ENCODE measurements around the gene SIK3. TPM values are rescaled to one million over a fixed set of nuclear protein-coding genes. Genes with fewer than 3 reads are reported as not detected.
"Not testable (repeated sequence)": the region's sequence is repeated elsewhere in the genome, so short reads cannot be mapped to it uniquely, and the experiment has no call there.

SIK3 gene
- total RNA-seq (10 to 100 TPM; 59.2 to 64.2 TPM), polyA plus RNA-seq (10 to 100 TPM in 1 of 2 donors, 1 to 10 TPM in 1; 6.4 to 18.8 TPM)
- long read RNA-seq, donor 1, partial matches to known transcripts, result 13 of 35 reads
- long read RNA-seq, donor 1, other reads (novel, unspliced or antisense), result 22 of 35 reads
- long read RNA-seq, donor 2, partial matches to known transcripts, result 10 of 39 reads
- long read RNA-seq, donor 2, other reads (novel, unspliced or antisense), result 28 of 39 reads

GRCh38 chr11:117098269-117099232 is at the start of gene SIK3:
Gene SIK3 (minus strand): TSS chr11:117098428. CDS start chr11:117098415, 13 bp downstream.
- H3K27me3 ChIP-seq (ENCODE audit: control insufficient read depth in 1 of 2, insufficient read depth in 2 of 2, low read length in 1 of 2), result no peaks in the 10 kb centered on the region
- peaks cover 0 to 2% of the 10 kb centered on the region in 2 donors for H3K4me1 ChIP-seq (ENCODE audit: control insufficient read depth in 1 of 2, insufficient read depth in 2 of 2, low read length in 2 of 2)
- peak within 1 kb of the TSS; percentile 81 to 92 for H3K27ac ChIP-seq (ENCODE audit: low read depth in 1 of 2, low read length in 2 of 2)
- H3K4me3 ChIP-seq (ENCODE audit: low read length in 2 of 2), result peak within 1 kb of the TSS; percentile 93 to 97
- intact Hi-C loops (cut with DNase I), result loop anchor here in 1 of 2 donors (10.0 kb wide), 1 partner anchor 114 kb away; no protein-coding TSS in a partner anchor
- WGBS, 2 donors, result 0% methylated on average over 41 to 78 of the region's 78 CpGs
- DNase-seq (peak; percentile 95 to 98), ATAC-seq (ENCODE audit: low FRiP score) (peak; percentile 95)
- H3K36me3 ChIP-seq (ENCODE audit: control insufficient read depth in 1 of 2, insufficient read depth in 2 of 2, low read length in 1 of 2), result no peaks in the 10 kb centered on the region
- no peaks in the 10 kb centered on the region for H3K9me3 ChIP-seq (ENCODE audit: control insufficient read depth, low read length)

- intact Hi-C loops (cut with DNase I), result loop anchor here in 1 of 2 donors (10.0 kb wide), 1 partner anchor 88 kb away; the partner anchor contains the start of genes PCSK7 and RNF214
- WGBS, 2 donors, result 55 to 59% methylated on average over 10 of the region's 10 CpGs
- Histone ChIP-seq H3K4me1 (ENCODE audit: control insufficient read depth in 1 of 2, insufficient read depth in 2 of 2, low read length in 2 of 2) (peaks cover 0 to 2% of the 10 kb centered on the region in 2 donors), H3K9me3 (ENCODE audit: control insufficient read depth, low read length) (no peaks in the 10 kb centered on the region), H3K36me3 (ENCODE audit: control insufficient read depth in 1 of 2, insufficient read depth in 2 of 2, low read length in 1 of 2) (no peaks in the 10 kb centered on the region), H3K4me3 (ENCODE audit: low read length in 2 of 2) (no peak overlapping the region), H3K27ac (ENCODE audit: low read depth in 1 of 2, low read length in 2 of 2) (peak overlapping the region in 1 of 2 donors; percentile 10), H3K27me3 (ENCODE audit: control insufficient read depth in 1 of 2, insufficient read depth in 2 of 2, low read length in 1 of 2) (no peaks in the 10 kb centered on the region)
- ATAC-seq (ENCODE audit: low FRiP score) (no peak), DNase-seq (no peak)
These were observed 48.3 kb upstream of the SIK3 start for GRCh38 chr11:117146521-117146920.

DNA sequence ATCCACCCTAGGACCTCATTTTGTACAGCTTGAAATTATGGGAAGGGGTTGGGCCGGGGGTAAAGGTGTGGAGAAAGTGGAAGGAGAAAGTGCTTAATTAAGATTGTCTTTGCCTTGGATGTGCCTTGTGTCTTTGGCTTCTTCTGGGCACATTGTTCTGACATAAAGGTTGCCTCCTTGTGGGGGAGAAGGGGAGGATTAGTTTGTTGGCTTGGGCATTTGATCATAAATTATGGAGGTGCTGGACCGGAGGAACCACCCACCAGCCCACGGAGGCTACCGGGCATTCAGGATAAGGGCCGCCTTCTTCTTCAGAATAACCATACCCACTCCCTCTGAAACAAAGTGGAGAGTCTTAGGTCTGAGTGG is 47.1 kb upstream of the SIK3 start:
- H3K9me3 ChIP-seq (ENCODE audit: control insufficient read depth, low read length), result no peaks in the 10 kb centered on the region
- intact Hi-C loops (cut with DNase I), result loop anchor here in 1 of 2 donors (2.0 to 10.0 kb wide), 2 partner anchors 33 to 89 kb away; partner anchors contain the start of genes PCSK7, RNF214 and SIDT2

GRCh38 chr11:117144477-117145392 is 46.5 kb upstream of the SIK3 start:
- intact Hi-C loops (cut with DNase I), result loop anchor here in 1 of 2 donors (2.0 to 10.0 kb wide), 2 partner anchors 34 to 90 kb away; partner anchors contain the start of genes PCSK7, RNF214 and SIDT2
- peak; percentile 73 to 79 for DNase-seq
- WGBS, 2 donors, result 0% methylated on average over 48 to 62 of the region's 62 CpGs

More for the DNA sequence above, 47.1 kb upstream of the SIK3 start:
- Histone ChIP-seq H3K36me3 (ENCODE audit: control insufficient read depth in 1 of 2, insufficient read depth in 2 of 2, low read length in 1 of 2) (no peaks in the 10 kb centered on the region), H3K27ac (ENCODE audit: low read depth in 1 of 2, low read length in 2 of 2) (peak overlapping the region; percentile 19 to 86), H3K4me3 (ENCODE audit: low read length in 2 of 2) (peak overlapping the region; percentile 70 to 80), H3K27me3 (ENCODE audit: control insufficient read depth in 1 of 2, insufficient read depth in 2 of 2, low read length in 1 of 2) (no peaks in the 10 kb centered on the region), H3K4me1 (ENCODE audit: control insufficient read depth in 1 of 2, insufficient read depth in 2 of 2, low read length in 2 of 2) (peaks cover 0 to 2% of the 10 kb centered on the region in 2 donors)
- DNase-seq, result no peak
- no peak for ATAC-seq (ENCODE audit: low FRiP score)
- 0 to 3% methylated on average over 5 of the region's 5 CpGs for WGBS, 2 donors

GRCh38 chr11:117143871-117144476 is 45.7 kb upstream of the SIK3 start, which contains the start of gene PAFAH1B2:
Gene PAFAH1B2 (plus strand): TSS chr11:117144287. CDS start chr11:117152448, 8,161 bp downstream.
- intact Hi-C loops (cut with DNase I), result loop anchor here in 1 of 2 donors (2.0 to 10.0 kb wide), 2 partner anchors 35 to 91 kb away; partner anchors contain the start of genes PCSK7, RNF214 and SIDT2
- Histone ChIP-seq H3K27me3 (ENCODE audit: control insufficient read depth in 1 of 2, insufficient read depth in 2 of 2, low read length in 1 of 2) (no peaks in the 10 kb centered on the region), H3K36me3 (ENCODE audit: control insufficient read depth in 1 of 2, insufficient read depth in 2 of 2, low read length in 1 of 2) (no peaks in the 10 kb centered on the region), H3K4me1 (ENCODE audit: control insufficient read depth in 1 of 2, insufficient read depth in 2 of 2, low read length in 2 of 2) (peaks cover 0 to 2% of the 10 kb centered on the region in 2 donors), H3K27ac (ENCODE audit: low read depth in 1 of 2, low read length in 2 of 2) (peak within 1 kb of the TSS; percentile 71 to 88), H3K9me3 (ENCODE audit: control insufficient read depth, low read length) (no peaks in the 10 kb centered on the region), H3K4me3 (ENCODE audit: low read length in 2 of 2) (peak within 1 kb of the TSS; percentile 70 to 80)
- 0% methylated on average over 47 to 48 of the region's 48 CpGs for WGBS, 2 donors
- peak; percentile 97 to 98 for DNase-seq
- peak; percentile 99 for ATAC-seq (ENCODE audit: low FRiP score)

More at GRCh38 chr11:117144477-117145392, 46.5 kb upstream of the SIK3 start:
- no peaks in the 10 kb centered on the region for H3K36me3 ChIP-seq (ENCODE audit: control insufficient read depth in 1 of 2, insufficient read depth in 2 of 2, low read length in 1 of 2)
- H3K4me1 ChIP-seq (ENCODE audit: control insufficient read depth in 1 of 2, insufficient read depth in 2 of 2, low read length in 2 of 2), result peaks cover 0 to 2% of the 10 kb centered on the region in 2 donors
- peak; percentile 90 for ATAC-seq (ENCODE audit: low FRiP score)
- H3K27me3 ChIP-seq (ENCODE audit: control insufficient read depth in 1 of 2, insufficient read depth in 2 of 2, low read length in 1 of 2), result no peaks in the 10 kb centered on the region
- H3K4me3 ChIP-seq (ENCODE audit: low read length in 2 of 2), result peak overlapping the region; percentile 70 to 80
- H3K9me3 ChIP-seq (ENCODE audit: control insufficient read depth, low read length), result no peaks in the 10 kb centered on the region
- peak overlapping the region; percentile 71 to 86 for H3K27ac ChIP-seq (ENCODE audit: low read depth in 1 of 2, low read length in 2 of 2)

DNA sequence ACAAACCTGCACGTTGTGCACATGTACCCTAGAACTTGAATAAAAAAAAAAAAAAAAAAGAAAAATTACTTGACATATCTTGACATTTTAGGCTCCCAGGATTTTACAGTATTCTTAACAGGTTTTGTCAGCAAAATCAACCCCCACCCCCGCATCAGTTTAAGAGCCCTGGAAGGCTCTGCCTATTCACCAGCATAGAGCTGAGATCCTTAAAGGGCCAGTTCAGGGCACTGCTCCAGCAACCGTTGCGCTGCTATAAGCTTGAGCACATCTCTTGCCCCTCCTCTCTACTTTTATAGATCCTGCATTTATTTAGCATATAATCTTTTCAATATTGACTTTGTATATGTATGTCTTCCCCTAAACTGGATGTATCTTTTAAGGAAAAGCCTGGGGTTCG is 45.2 kb upstream of the SIK3 start:
- intact Hi-C loops (cut with DNase I), result loop anchor here in 1 of 2 donors (10.0 kb wide), 1 partner anchor 91 kb away; the partner anchor contains the start of genes PCSK7 and RNF214
- no peaks in the 10 kb centered on the region for H3K27me3 ChIP-seq (ENCODE audit: control insufficient read depth in 1 of 2, insufficient read depth in 2 of 2, low read length in 1 of 2)
- peak; percentile 72 to 83 for DNase-seq
- H3K36me3 ChIP-seq (ENCODE audit: control insufficient read depth in 1 of 2, insufficient read depth in 2 of 2, low read length in 1 of 2), result no peaks in the 10 kb centered on the region
- H3K4me1 ChIP-seq (ENCODE audit: control insufficient read depth in 1 of 2, insufficient read depth in 2 of 2, low read length in 2 of 2), result peaks cover 0 to 2% of the 10 kb centered on the region in 2 donors
- H3K9me3 ChIP-seq (ENCODE audit: control insufficient read depth, low read length), result no peaks in the 10 kb centered on the region
- H3K27ac ChIP-seq (ENCODE audit: low read depth in 1 of 2, low read length in 2 of 2), result peak overlapping the region in 1 of 2 donors; percentile 88
- WGBS, 2 donors, result 0 to 2% methylated on average over 5 of the region's 5 CpGs
- peak overlapping the region; percentile 51 to 70 for H3K4me3 ChIP-seq (ENCODE audit: low read length in 2 of 2)
- ATAC-seq (ENCODE audit: low FRiP score), result peak; percentile 51

DNA sequence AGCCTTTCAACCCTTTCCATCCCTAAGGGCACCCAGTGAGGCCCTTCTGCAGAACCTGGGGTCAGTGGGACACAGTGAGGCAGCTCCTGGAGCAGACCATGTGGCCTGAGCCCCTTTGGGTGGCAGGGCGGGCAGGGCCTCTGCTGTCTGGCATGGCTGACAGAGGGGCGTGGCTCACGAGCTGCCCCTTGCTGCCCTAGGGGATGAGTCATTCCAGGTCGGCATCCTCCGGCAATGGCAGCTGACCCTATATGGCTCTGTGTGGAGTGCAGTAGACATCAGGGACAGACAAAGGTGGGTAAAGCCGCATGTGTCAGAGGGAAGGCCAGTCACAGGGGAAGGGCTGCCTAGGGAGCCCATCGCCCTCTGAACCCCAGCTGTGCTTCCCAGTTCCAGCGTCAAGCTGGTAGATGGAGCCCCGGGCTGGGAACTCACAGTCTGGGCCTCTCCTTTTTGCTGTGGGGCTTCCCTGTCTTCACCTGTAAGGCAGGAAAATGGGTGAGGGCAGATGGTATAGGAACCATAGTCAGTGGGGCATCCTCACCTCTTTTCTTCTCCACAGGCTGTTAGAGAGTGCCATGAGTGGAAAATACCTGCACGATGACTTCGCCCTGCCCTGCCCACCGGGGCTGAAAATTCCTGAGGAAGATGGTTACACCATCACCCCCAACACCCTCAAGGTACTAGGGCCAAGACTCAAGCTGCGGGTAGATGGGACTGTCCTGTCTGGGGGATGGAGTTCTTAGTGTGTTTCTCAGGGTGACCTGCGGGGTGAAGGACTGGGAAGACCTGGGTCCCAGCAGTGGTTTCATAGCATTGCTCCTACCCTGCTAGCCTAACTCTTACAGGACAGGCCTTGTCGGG is 39.2 kb upstream of the SIK3 start:
- DNase-seq; H3K4me3 ChIP-seq (ENCODE audit: low read length in 2 of 2); H3K36me3 ChIP-seq (ENCODE audit: control insufficient read depth in 1 of 2, insufficient read depth in 2 of 2, low read length in 1 of 2); H3K27me3 ChIP-seq (ENCODE audit: control insufficient read depth in 1 of 2, insufficient read depth in 2 of 2, low read length in 1 of 2); H3K9me3 ChIP-seq (ENCODE audit: control insufficient read depth, low read length); H3K4me1 ChIP-seq (ENCODE audit: control insufficient read depth in 1 of 2, insufficient read depth in 2 of 2, low read length in 2 of 2); H3K27ac ChIP-seq (ENCODE audit: low read depth in 1 of 2, low read length in 2 of 2); intact Hi-C loops (cut with DNase I): not testable (repeated sequence)
- peak; percentile 84 for ATAC-seq (ENCODE audit: low FRiP score)
- WGBS, 2 donors, result no CpG with 5 or more reads among the region's 15 CpGs
